HT-29 (cell line): ENCODE data around the gene COPS9. TPM values are rescaled to one million over a fixed set of nuclear protein-coding genes. Genes with fewer than 3 reads are reported as not detected.

Experiments used
- DNase-seq: peaks from one replicate; pipeline ENCODE4 v3.0.0-alpha.2; 2015; ENCODE audit warnings: low spot score
- total RNA-seq: library from RNA; depleted of rRNA; stranded (reverse); fragments of >200 nt; shearing (Covaris generic); gene quantifications from 2 replicates; pipeline ENCODE4 v1.2.3, GENCODE V29; 2014; rRNA removed

Gene COPS9
- total RNA-seq, 1 experiment from 2014 or later = 286 TPM

- DNase-seq = no peak
Measured at GRCh38 chr2:240114233-240114632, 21.9 kb downstream of the COPS9 start.

- no peak for DNase-seq
Measured at GRCh38 chr2:240112914-240113690, 23.0 kb downstream of the COPS9 start.

- DNase-seq = no peak
Measured at GRCh38 chr2:240111253-240111652, 24.9 kb downstream of the COPS9 start.

- no peak for DNase-seq
Measured at GRCh38 chr2:240109386-240109785, 26.7 kb downstream of the COPS9 start.

GRCh38 chr2:240107477-240107796, 28.7 kb downstream of the COPS9 start:
- DNase-seq = no peak

GRCh38 chr2:240106765-240107476, 29.2 kb downstream of the COPS9 start:
- DNase-seq = no peak

- no peak for DNase-seq
Measured at GRCh38 chr2:240105982-240106381, 30.1 kb downstream of the COPS9 start.

GRCh38 chr2:240103136-240103535, 33.0 kb downstream of the COPS9 start:
- no peak for DNase-seq

- no peak for DNase-seq
Measured at GRCh38 chr2:240098349-240098748, 37.8 kb downstream of the COPS9 start.

GRCh38 chr2:240095556-240096523, 40.3 kb downstream of the COPS9 start:
- DNase-seq = no peak

- no peak for DNase-seq
Measured at GRCh38 chr2:240089306-240089705, 46.8 kb downstream of the COPS9 start.

- DNase-seq = no peak
Measured at GRCh38 chr2:240086563-240086962, 49.5 kb downstream of the COPS9 start.

Other genes starting within 250 kb of the COPS9 start
- gene NDUFA10, start 111.0 kb downstream of the COPS9 start, total RNA-seq = 109 and 114 TPM in 2 replicates
- gene OR6B2, start 105.9 kb downstream of the COPS9 start, total RNA-seq = not detected in 2 replicates
- not detected in 2 replicates for gene OR6B3, start 82.8 kb downstream of the COPS9 start, total RNA-seq
- not detected in 2 replicates for gene OTOS, start 4.4 kb upstream of the COPS9 start, total RNA-seq